ENCODE results near the gene WDR47.

DNA sequence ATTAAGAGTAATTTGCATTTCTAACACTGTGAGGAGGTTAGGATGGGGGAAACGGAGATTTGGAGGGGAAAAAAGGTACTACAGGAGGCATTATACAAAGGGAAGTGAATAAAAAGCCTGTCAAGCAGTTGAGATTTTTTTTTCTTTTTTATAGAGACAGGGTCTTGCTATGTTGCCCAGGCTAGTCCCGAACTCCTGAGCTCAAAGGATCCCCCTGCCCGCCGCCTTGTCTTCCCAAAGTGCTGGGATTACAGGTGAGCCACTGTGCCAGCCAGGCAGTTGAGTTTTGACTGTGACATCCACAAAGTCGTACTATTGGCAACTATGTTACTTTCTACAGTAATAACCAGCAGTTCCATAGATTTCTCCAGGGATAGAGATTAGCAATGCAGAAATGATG lies 81.2 kb downstream of the WDR47 start:
- TF ChIP-seq, protein P1, sequence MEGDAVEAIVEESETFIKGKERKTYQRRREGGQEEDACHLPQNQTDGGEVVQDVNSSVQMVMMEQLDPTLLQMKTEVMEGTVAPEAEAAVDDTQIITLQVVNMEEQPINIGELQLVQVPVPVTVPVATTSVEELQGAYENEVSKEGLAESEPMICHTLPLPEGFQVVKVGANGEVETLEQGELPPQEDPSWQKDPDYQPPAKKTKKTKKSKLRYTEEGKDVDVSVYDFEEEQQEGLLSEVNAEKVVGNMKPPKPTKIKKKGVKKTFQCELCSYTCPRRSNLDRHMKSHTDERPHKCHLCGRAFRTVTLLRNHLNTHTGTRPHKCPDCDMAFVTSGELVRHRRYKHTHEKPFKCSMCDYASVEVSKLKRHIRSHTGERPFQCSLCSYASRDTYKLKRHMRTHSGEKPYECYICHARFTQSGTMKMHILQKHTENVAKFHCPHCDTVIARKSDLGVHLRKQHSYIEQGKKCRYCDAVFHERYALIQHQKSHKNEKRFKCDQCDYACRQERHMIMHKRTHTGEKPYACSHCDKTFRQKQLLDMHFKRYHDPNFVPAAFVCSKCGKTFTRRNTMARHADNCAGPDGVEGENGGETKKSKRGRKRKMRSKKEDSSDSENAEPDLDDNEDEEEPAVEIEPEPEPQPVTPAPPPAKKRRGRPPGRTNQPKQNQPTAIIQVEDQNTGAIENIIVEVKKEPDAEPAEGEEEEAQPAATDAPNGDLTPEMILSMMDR (IDR thresholded peaks at IDR 0.05; ENCODE audit: poor library complexity, severe bottlenecking): no peak
- TF ChIP-seq EZH2 (IDR thresholded peaks at IDR 0.05; ENCODE audit: borderline replicate concordance, insufficient read depth, low read length, poor library complexity, severe bottlenecking): no peak

Measured in neural cell (in vitro differentiated cells).